ENCODE measurements around the gene RAD51B. TPM values are rescaled to one million over a fixed set of nuclear protein-coding genes. Genes with fewer than 3 reads are reported as not detected.
"Not testable (repeated sequence)": the region's sequence is repeated elsewhere in the genome, so short reads cannot be mapped to it uniquely, and the experiment has no call there.

The RAD51B gene
- total and polyA plus RNA-seq, 3 donors from 2014 or later: 5.5 to 22.5 (median 19.1) TPM

- H3K4me1 ChIP-seq: no peaks in the 10 kb centered on the region
- WGBS, 2 donors: 60 to 67% methylated on average over 5 of the region's 5 CpGs
- no peaks in the 10 kb centered on the region for H3K27me3 ChIP-seq
- no peak for TF ChIP-seq CTCF (IDR thresholded peaks at IDR 0.05)
- no peak for TF ChIP-seq POLR2A (IDR thresholded peaks at IDR 0.05)
- H3K4me3 ChIP-seq: no peak overlapping the region
- no peak for DNase-seq
- intact Hi-C loops (cut with DNase I; ENCODE audit: low total_unique reads): no loop called here
- H3K9me3 ChIP-seq: no peaks in the 10 kb centered on the region
- no peaks in the 10 kb centered on the region for H3K36me3 ChIP-seq (ENCODE audit: low read depth, missing control alignments)
- H3K27ac ChIP-seq: no peak overlapping the region
Measured at GRCh38 chr14:68111097-68111852, 291.7 kb downstream of the RAD51B start.

GRCh38 chr14:68111853-68112270, 292.3 kb downstream of the RAD51B start:
- DNase-seq: no peak
- no peak overlapping the region for H3K4me3 ChIP-seq
- WGBS, 2 donors: 79 to 81% methylated on average over 2 of the region's 2 CpGs
- no peak overlapping the region for H3K27ac ChIP-seq
- TF ChIP-seq POLR2A (IDR thresholded peaks at IDR 0.05) (no peak), CTCF (IDR thresholded peaks at IDR 0.05) (no peak)
- H3K27me3 ChIP-seq: no peaks in the 10 kb centered on the region
- no peaks in the 10 kb centered on the region for H3K36me3 ChIP-seq (ENCODE audit: low read depth, missing control alignments)
- H3K9me3 ChIP-seq: no peaks in the 10 kb centered on the region
- no peaks in the 10 kb centered on the region for H3K4me1 ChIP-seq
- intact Hi-C loops (cut with DNase I; ENCODE audit: low total_unique reads): no loop called here

GRCh38 chr14:68112442-68112841, 292.9 kb downstream of the RAD51B start:
- no peak for TF ChIP-seq POLR2A (IDR thresholded peaks at IDR 0.05)
- TF ChIP-seq CTCF (IDR thresholded peaks at IDR 0.05): no peak
- no peaks in the 10 kb centered on the region for H3K4me1 ChIP-seq
- no peak overlapping the region for H3K4me3 ChIP-seq
- intact Hi-C loops (cut with DNase I; ENCODE audit: low total_unique reads): no loop called here
- H3K36me3 ChIP-seq (ENCODE audit: low read depth, missing control alignments): no peaks in the 10 kb centered on the region
- WGBS, 2 donors: 86 to 97% methylated on average over 1 of the region's 1 CpG
- no peak overlapping the region for H3K27ac ChIP-seq
- DNase-seq: no peak
- no peaks in the 10 kb centered on the region for H3K27me3 ChIP-seq
- H3K9me3 ChIP-seq: no peaks in the 10 kb centered on the region

GRCh38 chr14:68113343-68113930, 293.9 kb downstream of the RAD51B start:
- no peaks in the 10 kb centered on the region for H3K36me3 ChIP-seq (ENCODE audit: low read depth, missing control alignments)
- 70 to 74% methylated on average over 3 of the region's 3 CpGs for WGBS, 2 donors
- H3K4me3 ChIP-seq: no peak overlapping the region
- no peak for TF ChIP-seq CTCF (IDR thresholded peaks at IDR 0.05)
- TF ChIP-seq POLR2A (IDR thresholded peaks at IDR 0.05): no peak
- no peak for DNase-seq
- H3K4me1 ChIP-seq: no peaks in the 10 kb centered on the region
- H3K27me3 ChIP-seq: no peaks in the 10 kb centered on the region
- intact Hi-C loops (cut with DNase I; ENCODE audit: low total_unique reads): no loop called here
- H3K9me3 ChIP-seq: no peaks in the 10 kb centered on the region
- no peak overlapping the region for H3K27ac ChIP-seq

- H3K27me3 ChIP-seq; H3K36me3 ChIP-seq (ENCODE audit: low read depth, missing control alignments); H3K4me1 ChIP-seq; H3K9me3 ChIP-seq; intact Hi-C loops (cut with DNase I; ENCODE audit: low total_unique reads); H3K27ac ChIP-seq; H3K4me3 ChIP-seq; DNase-seq: not testable (repeated sequence)
Measured at GRCh38 chr14:68115952-68116351, 296.4 kb downstream of the RAD51B start.
